Left colon (tissue), 2 donors: Measurements from ENCODE around the gene MDGA2. TPM values are rescaled to one million over a fixed set of nuclear protein-coding genes. Genes with fewer than 3 reads are reported as not detected.
"Not testable (repeated sequence)": the region's sequence is repeated elsewhere in the genome, so short reads cannot be mapped to it uniquely, and the experiment has no call there.

Experiments
- ATAC-seq: fragments of 200-7000 bp; cut with Tn5 transposase; one replicate; pipeline ENCODE4 v1.9.1; 2020; ENCODE audit warnings: mild to moderate bottlenecking, moderate library complexity
- DNase-seq, 2 donors: peaks; one replicate each; pipeline ENCODE4 v3.0.0-alpha.2; 2020
- intact Hi-C, 2 donors: fragments of 100-400 bp; cut with DNase I in 1 of 2; cut with micrococcal nuclease in 1 of 2; formaldehyde crosslinking; loops; one replicate each; pipeline versions ENCODE4 v1.11.2 to v1.14.0; 2022; cut with DNase I, micrococcal nuclease
- total RNA-seq, 2 donors: library from RNA; stranded (reverse); fragmentation: NEBNext Ultra II Directional; extraction: Animal tissue kit (Norgen Biotek cat#: 25700); gene quantifications; one replicate each; pipeline ENCODE4 v1.2.1, GENCODE V29; 2021
- donor health status: DM: no; HTN: no; CAD: no.
- donor health status: DM: yes; HTN: yes; CAD: no.

The MDGA2 gene
- total RNA-seq, 2 donors from 2014 or later, result not detected

- ATAC-seq, result no peak
- no peak for DNase-seq
- intact Hi-C loops, result no loop called here
Measured at GRCh38 chr14:47390831-47391504, 284.4 kb downstream of the MDGA2 start.

DNA sequence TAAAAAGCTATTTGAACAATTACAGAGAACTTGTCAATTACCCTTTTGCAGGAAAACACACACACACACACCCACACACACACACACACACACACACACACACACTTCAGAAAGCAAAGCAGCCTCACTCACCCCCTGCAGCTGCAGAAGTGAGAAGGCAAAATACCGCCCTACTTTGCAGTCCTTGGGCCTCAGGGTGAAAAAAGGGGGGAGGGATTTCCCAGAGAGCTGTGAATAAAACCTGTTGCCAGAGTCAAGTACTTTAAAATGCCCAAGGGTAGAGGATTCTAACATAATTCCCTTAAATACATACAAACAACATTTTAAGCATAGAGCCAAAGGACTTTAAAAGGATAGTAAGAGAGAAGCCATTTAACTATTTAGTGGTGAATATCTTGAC, 285.9 kb downstream of the MDGA2 start:
- no peak for DNase-seq
- intact Hi-C loops, result no loop called here
- no peak for ATAC-seq

- intact Hi-C loops, result no loop called here
- no peak for DNase-seq
- ATAC-seq, result no peak
Measured at GRCh38 chr14:47366006-47366405, 309.4 kb downstream of the MDGA2 start.

- intact Hi-C loops, result no loop called here
- ATAC-seq (no peak), DNase-seq (no peak)
Measured at GRCh38 chr14:47365233-47365632, 310.2 kb downstream of the MDGA2 start.

- DNase-seq (no peak), ATAC-seq (no peak)
- intact Hi-C loops, result no loop called here
Measured at GRCh38 chr14:47353186-47353585, 322.2 kb downstream of the MDGA2 start.

GRCh38 chr14:47346849-47347248, 328.6 kb downstream of the MDGA2 start:
- ATAC-seq, result no peak
- no peak for DNase-seq
- intact Hi-C loops, result no loop called here

DNA sequence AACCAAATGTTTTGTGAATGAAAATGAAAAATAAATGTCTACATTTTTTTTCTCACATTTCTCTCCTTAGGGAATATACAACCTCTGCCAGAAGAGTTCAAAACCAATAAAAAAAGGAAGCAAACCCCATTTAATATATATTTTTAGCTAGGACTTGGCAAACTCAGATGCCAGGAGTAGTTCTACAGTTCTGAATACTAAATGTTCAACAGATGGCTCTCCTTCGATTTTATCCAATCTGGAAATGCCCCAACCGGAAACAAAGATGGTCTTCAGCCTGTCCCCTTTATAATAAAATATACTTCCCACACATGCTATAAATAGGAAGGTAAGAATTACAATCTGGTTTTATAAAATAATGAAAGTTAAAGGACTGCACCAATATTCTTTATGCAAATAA, 330.4 kb downstream of the MDGA2 start:
- DNase-seq (no peak), ATAC-seq (no peak)
- intact Hi-C loops, result no loop called here

- no peak for ATAC-seq
- intact Hi-C loops, result no loop called here
- no peak for DNase-seq
Measured at GRCh38 chr14:47332939-47333338, 342.5 kb downstream of the MDGA2 start.

- ATAC-seq (no peak), DNase-seq (no peak)
- intact Hi-C loops, result no loop called here
Measured at GRCh38 chr14:47332106-47332505, 343.3 kb downstream of the MDGA2 start.

- intact Hi-C loops, result no loop called here
- DNase-seq, result no peak
- ATAC-seq, result no peak
Measured at GRCh38 chr14:47328376-47328775, 347.0 kb downstream of the MDGA2 start.

DNA sequence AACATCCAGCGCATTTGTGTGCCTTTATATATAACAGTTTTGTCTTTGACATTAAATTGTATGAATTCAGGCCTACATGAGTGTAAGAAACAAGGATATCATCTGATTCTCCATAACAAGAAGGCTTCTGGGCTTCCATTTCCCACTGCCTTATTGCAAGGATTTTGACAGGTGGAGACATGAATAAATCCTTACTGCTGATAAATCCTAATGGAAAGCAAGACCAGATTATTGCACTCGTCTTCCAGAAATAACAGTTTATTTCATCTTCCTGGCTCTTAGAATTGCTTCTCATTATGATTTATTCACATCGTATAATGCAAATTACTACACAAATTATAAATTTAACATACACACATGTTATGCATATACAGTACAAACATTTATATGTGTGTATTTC, 348.1 kb downstream of the MDGA2 start:
- intact Hi-C loops, result no loop called here
- no peak for DNase-seq
- ATAC-seq, result no peak

DNA sequence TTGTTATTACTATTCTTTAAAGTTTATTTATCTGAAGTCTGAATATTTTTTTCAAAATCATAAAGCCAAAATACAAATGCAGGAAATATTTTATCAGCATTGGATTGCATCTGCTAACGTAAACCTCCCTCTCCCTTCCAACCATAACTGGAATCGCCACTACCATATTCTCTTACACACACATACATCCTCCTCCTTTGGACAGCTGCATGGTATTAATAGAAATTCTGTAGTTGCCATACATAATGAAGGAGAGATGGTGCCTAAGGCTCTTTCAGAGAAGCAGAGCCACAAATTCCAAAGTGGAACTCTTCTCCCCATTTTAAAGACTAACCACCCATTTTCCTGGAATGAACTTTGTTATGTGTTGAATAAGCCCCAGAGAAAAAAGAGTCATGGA, 352.7 kb downstream of the MDGA2 start:
- intact Hi-C loops, result no loop called here
- DNase-seq, result no peak

DNA sequence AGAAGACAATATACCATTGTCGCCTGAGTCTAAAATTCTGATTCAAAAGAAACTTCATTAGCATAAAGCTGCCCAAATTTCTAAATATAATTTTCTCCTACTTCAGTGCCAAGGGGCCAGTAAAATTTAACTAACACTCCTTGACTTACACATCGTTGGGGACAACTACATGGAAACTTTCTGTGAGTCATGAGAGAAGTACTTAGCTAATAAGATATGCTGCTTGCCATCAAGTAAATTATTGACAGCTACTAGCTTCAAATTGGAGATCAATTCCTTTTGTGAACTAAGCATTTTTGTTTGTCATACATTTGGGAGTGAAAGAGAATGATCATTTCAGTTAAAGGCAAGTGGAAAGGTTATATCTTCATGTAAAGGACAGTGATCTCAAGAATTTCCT, 373.3 kb downstream of the MDGA2 start:
- intact Hi-C loops, result no loop called here
- DNase-seq, result no peak
- no peak for ATAC-seq

More for the DNA sequence above, 352.7 kb downstream of the MDGA2 start:
- ATAC-seq, result no peak

- DNase-seq (no peak), ATAC-seq (no peak)
- intact Hi-C loops, result no loop called here
Measured at GRCh38 chr14:47300796-47301195, 374.6 kb downstream of the MDGA2 start.

DNA sequence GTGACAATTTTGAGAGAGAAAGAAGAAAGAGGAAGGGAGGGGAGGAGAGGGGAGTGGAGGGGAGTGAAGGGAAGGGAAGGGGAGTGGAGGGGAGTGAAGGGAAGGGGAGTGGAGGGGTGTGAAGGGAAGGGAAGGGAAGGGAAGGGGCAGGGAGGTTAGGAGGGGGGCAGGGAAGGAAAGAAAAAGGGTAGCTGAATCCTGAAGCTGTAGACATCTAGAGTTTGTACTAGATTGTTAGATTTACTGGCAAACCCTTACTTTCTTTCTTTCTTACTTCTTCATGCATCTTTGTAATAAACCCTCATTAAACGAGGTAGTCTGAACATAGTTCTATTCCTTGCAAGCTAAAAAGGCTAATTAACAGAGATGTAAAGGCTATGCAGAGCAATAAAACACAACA, 378.0 kb downstream of the MDGA2 start:
- no peak for ATAC-seq
- intact Hi-C loops, result no loop called here
- DNase-seq, result no peak

DNA sequence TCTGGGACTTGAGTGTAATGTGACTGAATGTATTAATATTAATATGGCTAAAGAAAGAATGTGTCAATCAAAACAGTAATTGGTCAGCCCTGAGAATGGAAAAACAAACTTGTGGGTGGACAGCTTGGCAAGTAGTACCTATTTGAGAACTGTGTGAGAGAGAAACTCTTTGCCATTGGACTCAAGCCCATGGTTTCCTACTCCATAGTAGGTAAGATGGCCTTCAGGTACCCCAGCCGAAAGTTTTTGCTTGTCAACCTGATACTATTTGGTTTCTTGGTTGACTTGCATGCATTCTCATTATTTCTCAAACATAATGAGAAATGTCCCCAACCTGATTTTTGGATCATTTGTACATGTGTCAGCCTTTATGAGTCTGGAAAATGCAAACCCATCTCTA, 391.1 kb downstream of the MDGA2 start:
- ATAC-seq (no peak), DNase-seq (no peak)
- intact Hi-C loops, result no loop called here

- DNase-seq, ATAC-seq, intact Hi-C loops: not testable (repeated sequence)
Measured at GRCh38 chr14:47281761-47282160, 393.6 kb downstream of the MDGA2 start.

DNA sequence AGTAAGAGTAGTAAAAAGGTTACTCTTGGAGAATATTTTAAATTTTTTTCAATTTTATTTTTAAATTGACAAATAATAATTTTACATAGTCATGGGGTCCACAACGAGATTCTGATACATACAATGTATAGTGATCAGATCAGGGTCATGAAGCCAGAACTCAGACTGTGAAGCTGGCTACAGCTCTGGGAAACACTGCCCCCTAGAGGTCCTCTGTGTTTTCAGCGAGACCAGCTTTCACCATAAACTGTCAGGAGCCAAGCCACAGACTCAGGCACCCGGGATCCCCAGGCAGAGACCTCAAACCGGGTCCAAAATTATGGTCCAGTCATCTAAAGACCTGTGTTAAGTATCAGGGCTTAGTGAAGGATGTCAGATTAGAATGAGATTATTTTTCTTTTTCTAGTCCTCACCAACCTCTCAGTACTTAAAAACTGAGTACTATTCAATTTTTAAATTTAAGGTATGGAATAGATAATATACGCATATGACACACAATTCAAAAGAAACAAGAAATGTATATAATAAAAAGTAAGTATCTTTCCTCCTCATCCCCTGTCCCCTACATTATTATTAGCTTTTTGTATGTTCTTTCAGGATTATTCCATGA, 397.1 kb downstream of the MDGA2 start:
- intact Hi-C loops, result no loop called here
- peak; percentile 45 for ATAC-seq
- peak in 1 of 2 donors; percentile 31 for DNase-seq

DNA sequence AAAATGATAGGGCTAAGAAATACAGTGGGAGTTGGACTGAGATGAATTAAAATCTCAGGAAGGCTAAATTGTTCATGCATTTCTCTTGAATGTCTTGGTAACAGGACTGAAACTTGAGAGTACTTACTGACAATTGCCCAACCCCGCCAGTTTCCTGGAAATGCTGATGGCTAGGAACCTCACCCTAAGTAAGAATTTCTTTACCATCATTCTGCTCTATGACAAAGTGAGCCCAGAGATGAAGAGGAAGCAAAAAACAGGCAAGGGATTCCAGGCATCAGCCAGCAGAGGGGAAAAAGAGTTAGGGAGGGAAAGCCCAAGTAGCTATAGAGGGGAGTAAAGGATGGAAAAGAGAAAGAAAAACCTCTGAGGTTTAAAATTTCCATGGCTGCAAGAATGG, 397.7 kb downstream of the MDGA2 start:
- DNase-seq (no peak), ATAC-seq (no peak)
- intact Hi-C loops, result no loop called here

DNA sequence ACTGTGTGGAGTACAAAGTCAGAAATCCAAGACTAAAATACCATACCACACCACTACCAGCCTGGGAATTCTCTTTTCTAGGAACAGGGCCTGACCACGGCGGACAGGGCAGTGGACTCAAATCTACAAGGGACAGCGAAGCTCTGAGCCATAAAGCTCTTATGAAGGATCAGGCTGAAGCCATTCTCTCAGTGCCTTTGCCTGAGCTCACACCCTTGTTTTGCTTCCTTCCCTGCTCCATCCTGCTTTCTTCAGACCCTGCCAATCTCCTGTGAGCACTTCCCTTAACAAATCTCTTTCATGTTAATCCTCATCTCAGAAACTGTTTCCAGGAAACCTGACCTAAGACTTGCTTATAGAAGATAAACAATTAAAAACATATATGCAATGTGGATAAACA, 398.5 kb downstream of the MDGA2 start:
- intact Hi-C loops, result no loop called here
- ATAC-seq (no peak), DNase-seq (no peak)

GRCh38 chr14:47273939-47274338, 401.5 kb downstream of the MDGA2 start:
- ATAC-seq (no peak), DNase-seq (no peak)
- intact Hi-C loops, result no loop called here
